ENCODE data around the gene NME7. TPM values are rescaled to one million over a fixed set of nuclear protein-coding genes. Genes with fewer than 3 reads are reported as not detected.

NME7 gene
- polyA plus RNA-seq, 1 of the 3 experiments (the other 2 are of a cell fraction) = 13.7 TPM

DNA sequence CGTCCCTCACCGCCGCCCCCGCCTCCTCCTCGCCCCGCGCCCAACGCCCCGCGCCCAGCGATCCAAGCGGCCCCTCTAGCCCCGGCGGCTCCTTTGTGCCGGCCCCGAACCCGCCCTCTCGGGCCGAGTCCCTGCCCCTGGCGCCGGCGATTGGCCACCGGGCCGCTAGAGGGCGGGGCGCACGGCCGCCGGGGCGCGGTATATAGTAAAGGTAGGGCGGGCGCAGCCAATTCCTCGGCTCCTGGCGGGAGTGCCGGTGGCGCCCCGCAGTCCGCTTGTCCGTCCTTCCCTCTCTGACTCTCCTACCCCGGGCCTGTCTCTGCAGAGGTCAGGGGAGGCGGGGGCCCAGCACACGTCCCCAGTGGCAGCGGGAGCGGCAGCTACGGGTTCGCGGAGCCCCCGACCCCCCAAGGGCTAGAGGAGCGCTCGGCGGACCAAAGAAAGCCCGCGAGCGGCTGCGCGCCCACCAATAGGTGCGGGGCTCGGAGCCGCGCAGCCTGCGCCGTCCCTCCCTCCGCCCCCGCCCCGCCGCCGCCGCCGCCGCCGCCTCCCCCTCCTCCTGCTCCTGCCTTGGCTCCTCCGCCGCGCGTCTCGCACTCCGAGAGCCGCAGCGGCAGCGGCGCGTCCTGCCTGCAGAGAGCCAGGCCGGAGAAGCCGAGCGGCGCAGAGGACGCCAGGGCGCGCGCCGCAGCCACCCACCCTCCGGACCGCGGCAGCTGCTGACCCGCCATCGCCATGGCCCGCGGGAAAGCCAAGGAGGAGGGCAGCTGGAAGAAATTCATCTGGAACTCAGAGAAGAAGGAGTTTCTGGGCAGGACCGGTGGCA lies 261.3 kb downstream of the NME7 start, which contains the start of gene ATP1B1 (continued):
- TF ChIP-seq, protein P1, sequence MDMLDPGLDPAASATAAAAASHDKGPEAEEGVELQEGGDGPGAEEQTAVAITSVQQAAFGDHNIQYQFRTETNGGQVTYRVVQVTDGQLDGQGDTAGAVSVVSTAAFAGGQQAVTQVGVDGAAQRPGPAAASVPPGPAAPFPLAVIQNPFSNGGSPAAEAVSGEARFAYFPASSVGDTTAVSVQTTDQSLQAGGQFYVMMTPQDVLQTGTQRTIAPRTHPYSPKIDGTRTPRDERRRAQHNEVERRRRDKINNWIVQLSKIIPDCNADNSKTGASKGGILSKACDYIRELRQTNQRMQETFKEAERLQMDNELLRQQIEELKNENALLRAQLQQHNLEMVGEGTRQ (IDR thresholded peaks at IDR 0.05; ENCODE audit: borderline replicate concordance, low read depth, low read length) = no peak
- TF ChIP-seq, protein P2, sequence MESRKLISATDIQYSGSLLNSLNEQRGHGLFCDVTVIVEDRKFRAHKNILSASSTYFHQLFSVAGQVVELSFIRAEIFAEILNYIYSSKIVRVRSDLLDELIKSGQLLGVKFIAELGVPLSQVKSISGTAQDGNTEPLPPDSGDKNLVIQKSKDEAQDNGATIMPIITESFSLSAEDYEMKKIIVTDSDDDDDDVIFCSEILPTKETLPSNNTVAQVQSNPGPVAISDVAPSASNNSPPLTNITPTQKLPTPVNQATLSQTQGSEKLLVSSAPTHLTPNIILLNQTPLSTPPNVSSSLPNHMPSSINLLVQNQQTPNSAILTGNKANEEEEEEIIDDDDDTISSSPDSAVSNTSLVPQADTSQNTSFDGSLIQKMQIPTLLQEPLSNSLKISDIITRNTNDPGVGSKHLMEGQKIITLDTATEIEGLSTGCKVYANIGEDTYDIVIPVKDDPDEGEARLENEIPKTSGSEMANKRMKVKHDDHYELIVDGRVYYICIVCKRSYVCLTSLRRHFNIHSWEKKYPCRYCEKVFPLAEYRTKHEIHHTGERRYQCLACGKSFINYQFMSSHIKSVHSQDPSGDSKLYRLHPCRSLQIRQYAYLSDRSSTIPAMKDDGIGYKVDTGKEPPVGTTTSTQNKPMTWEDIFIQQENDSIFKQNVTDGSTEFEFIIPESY (IDR thresholded peaks at IDR 0.05; ENCODE audit: borderline replicate concordance, low read depth) = no peak
- TF ChIP-seq, protein P3, sequence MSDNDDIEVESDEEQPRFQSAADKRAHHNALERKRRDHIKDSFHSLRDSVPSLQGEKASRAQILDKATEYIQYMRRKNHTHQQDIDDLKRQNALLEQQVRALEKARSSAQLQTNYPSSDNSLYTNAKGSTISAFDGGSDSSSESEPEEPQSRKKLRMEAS (IDR thresholded peaks at IDR 0.05; ENCODE audit: low read depth) = peak; percentile 9; the same call in 1 of the 2 replicates
- TF ChIP-seq FOXM1 (IDR thresholded peaks at IDR 0.05; ENCODE audit: low read depth) (no peak), POLR2AphosphoS5 (IDR thresholded peaks at IDR 0.05; ENCODE audit: low read depth, low read length) (peak; percentile 96), CHD2 (IDR thresholded peaks at IDR 0.05; ENCODE audit: low read length, partially characterized antibody) (no peak), MEF2A (IDR thresholded peaks at IDR 0.05; ENCODE audit: borderline replicate concordance, low read depth) (no peak), GABPA (IDR thresholded peaks at IDR 0.05; ENCODE audit: low read depth) (no peak)

DNA sequence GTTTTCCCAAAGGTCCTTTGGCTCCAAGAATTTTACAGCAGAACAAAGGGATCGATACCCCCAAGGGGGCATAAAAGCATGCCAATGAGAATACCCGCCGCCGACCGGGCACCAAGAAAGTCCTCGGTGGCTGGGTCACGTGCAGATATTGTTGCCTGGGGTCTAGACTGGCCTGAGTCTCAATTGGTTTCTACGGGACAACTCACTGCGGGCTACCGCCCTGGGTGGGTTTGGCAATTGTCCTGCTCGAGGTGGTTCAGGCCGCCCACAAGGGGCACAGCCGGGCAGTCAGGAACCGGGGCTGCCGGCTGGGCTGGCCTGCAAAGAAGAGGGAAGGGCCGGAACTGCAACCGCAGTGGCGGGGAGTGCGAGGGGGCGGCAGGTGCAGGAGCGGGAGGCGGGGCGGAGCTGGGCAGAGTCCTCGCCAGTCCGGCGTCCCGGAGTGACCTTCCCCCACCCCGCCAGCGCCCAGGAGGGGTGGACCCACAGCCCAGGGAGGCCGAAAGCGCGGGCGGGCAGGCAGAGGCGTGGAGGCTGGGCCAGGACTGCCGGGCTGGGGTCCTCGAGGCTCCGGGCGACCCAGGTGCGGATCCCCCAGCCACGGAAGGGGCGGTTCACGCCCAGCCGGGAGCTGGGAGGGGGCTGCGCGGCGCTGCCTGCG lies 262.0 kb downstream of the NME7 start:
- Histone ChIP-seq H3K27me3 (ENCODE audit: insufficient read depth) (no peaks in the 10 kb centered on the region), H4K20me1 (ENCODE audit: insufficient read depth) (no peaks in the 10 kb centered on the region), H3K79me2 (ENCODE audit: insufficient read depth) (peaks cover 40% of the 10 kb centered on the region), H3K4me3 (ENCODE audit: low read depth in 2 of 2, low read length in 1 of 2) (peak overlapping the region; percentile 84 to 85), H3K27ac (ENCODE audit: low read depth in 2 of 2, low read length in 1 of 2) (peak overlapping the region in 1 of 2 experiments; percentile 97; a peak in 3 of 4 replicates), H2AFZ (ENCODE audit: low read depth) (peak overlapping the region; percentile 65; the same call in 1 of the 2 replicates), H3K9me3 (no peaks in the 10 kb centered on the region), H3K9ac (peak overlapping the region; percentile 85; the same call in 1 of the 2 replicates), H3K36me3 (replicated peaks in 1 of 2; ENCODE audit: control insufficient read depth in 1 of 2, insufficient read depth in 2 of 2, low read length in 1 of 2) (no peaks in the 10 kb centered on the region), H3K4me1 (ENCODE audit: control insufficient read depth in 1 of 2, insufficient read depth in 2 of 2, low read depth in 1 of 2, low read length in 1 of 2) (peaks cover 24 to 56% of the 10 kb centered on the region in 2 experiments), H3K4me2 (peak overlapping the region; percentile 81), H3F3A (replicated peaks; ENCODE audit: insufficient read depth) (peaks cover 23% of the 10 kb centered on the region), H3K9me2 (no peaks in the 10 kb centered on the region)
- DNase-seq = peak; percentile 87
- WGBS (ENCODE audit: low lambda C conversion rate) = 15% methylated on average over 11 of the region's 47 CpGs
- ChIA-PET CTCF (interaction anchor here (0.6 to 8.9 kb wide), 6 partner anchors 11 to 499 kb away, joined by 3 to 92 read pairs (median 4); no protein-coding TSS in a partner anchor), POLR2A (interaction anchor here (0.6 to 1.5 kb wide), 20 partner anchors 10 to 502 kb away, joined by 3 to 9 read pairs (median 4); partner anchors contain the start of genes BLZF1, DPT and NME7)
- TF ChIP-seq TCF12 (IDR thresholded peaks at IDR 0.05) = peak; percentile 13; the same call in 1 of the 2 replicates
- no peak for TF ChIP-seq RFX5 (IDR thresholded peaks at IDR 0.05; ENCODE audit: low read length)
- TF ChIP-seq MXI1 (IDR thresholded peaks at IDR 0.05; ENCODE audit: low read depth, low read length) = peak; percentile 24; the same call in 1 of the 2 replicates
- TF ChIP-seq, protein P4, sequence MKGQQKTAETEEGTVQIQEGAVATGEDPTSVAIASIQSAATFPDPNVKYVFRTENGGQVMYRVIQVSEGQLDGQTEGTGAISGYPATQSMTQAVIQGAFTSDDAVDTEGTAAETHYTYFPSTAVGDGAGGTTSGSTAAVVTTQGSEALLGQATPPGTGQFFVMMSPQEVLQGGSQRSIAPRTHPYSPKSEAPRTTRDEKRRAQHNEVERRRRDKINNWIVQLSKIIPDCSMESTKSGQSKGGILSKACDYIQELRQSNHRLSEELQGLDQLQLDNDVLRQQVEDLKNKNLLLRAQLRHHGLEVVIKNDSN (IDR thresholded peaks at IDR 0.05; ENCODE audit: borderline replicate concordance, low read depth) = peak; percentile 30; the same call in 1 of the 2 replicates

Measured in SK-N-SH (cell line).